ENCODE measurements around the gene CIC. TPM values are rescaled to one million over a fixed set of nuclear protein-coding genes. Genes with fewer than 3 reads are reported as not detected.

CIC gene
- total and polyA plus RNA-seq, 2 of the 13 experiments (the other 11 are each of a cell fraction or from before 2014, with no cell fraction given), result 5.9 to 8.0 TPM

- TF ChIP-seq AGO2 (optimal IDR thresholded peaks at IDR 0.05; ENCODE audit: low read depth, low read length), result no peak
- TF ChIP-seq, protein P1, sequence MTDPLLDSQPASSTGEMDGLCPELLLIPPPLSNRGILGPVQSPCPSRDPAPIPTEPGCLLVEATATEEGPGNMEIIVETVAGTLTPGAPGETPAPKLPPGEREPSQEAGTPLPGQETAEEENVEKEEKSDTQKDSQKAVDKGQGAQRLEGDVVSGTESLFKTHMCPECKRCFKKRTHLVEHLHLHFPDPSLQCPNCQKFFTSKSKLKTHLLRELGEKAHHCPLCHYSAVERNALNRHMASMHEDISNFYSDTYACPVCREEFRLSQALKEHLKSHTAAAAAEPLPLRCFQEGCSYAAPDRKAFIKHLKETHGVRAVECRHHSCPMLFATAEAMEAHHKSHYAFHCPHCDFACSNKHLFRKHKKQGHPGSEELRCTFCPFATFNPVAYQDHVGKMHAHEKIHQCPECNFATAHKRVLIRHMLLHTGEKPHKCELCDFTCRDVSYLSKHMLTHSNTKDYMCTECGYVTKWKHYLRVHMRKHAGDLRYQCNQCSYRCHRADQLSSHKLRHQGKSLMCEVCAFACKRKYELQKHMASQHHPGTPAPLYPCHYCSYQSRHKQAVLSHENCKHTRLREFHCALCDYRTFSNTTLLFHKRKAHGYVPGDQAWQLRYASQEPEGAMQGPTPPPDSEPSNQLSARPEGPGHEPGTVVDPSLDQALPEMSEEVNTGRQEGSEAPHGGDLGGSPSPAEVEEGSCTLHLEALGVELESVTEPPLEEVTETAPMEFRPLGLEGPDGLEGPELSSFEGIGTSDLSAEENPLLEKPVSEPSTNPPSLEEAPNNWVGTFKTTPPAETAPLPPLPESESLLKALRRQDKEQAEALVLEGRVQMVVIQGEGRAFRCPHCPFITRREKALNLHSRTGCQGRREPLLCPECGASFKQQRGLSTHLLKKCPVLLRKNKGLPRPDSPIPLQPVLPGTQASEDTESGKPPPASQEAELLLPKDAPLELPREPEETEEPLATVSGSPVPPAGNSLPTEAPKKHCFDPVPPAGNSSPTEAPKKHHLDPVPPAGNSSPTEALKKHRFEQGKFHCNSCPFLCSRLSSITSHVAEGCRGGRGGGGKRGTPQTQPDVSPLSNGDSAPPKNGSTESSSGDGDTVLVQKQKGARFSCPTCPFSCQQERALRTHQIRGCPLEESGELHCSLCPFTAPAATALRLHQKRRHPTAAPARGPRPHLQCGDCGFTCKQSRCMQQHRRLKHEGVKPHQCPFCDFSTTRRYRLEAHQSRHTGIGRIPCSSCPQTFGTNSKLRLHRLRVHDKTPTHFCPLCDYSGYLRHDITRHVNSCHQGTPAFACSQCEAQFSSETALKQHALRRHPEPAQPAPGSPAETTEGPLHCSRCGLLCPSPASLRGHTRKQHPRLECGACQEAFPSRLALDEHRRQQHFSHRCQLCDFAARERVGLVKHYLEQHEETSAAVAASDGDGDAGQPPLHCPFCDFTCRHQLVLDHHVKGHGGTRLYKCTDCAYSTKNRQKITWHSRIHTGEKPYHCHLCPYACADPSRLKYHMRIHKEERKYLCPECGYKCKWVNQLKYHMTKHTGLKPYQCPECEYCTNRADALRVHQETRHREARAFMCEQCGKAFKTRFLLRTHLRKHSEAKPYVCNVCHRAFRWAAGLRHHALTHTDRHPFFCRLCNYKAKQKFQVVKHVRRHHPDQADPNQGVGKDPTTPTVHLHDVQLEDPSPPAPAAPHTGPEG (CRISPR knock-in tag; IDR thresholded peaks at IDR 0.05), result no peak
- no peak for TF ChIP-seq DZIP1 (CRISPR knock-in tag; IDR thresholded peaks at IDR 0.05)
- no peak for TF ChIP-seq ZKSCAN8 (CRISPR knock-in tag; IDR thresholded peaks at IDR 0.05; ENCODE audit: borderline replicate concordance)
- TF ChIP-seq IRF2 (CRISPR knock-in tag; IDR thresholded peaks at IDR 0.05), result no peak
- TF ChIP-seq ERF (CRISPR knock-in tag; IDR thresholded peaks at IDR 0.05), result no peak
- TF ChIP-seq YEATS4 (CRISPR knock-in tag; IDR thresholded peaks at IDR 0.05; ENCODE audit: borderline replicate concordance), result no peak
- 0 out of 2 replicates have a peak, but pooled peaks have one; percentile 18 for TF ChIP-seq SP5 (CRISPR knock-in tag; IDR thresholded peaks at IDR 0.05; ENCODE audit: borderline replicate concordance, low read depth)
- TF ChIP-seq IRF1 (CRISPR knock-in tag; IDR thresholded peaks at IDR 0.05; ENCODE audit: low read depth), result no peak
- no peak for TF ChIP-seq KDM4B (CRISPR knock-in tag; IDR thresholded peaks at IDR 0.05)
- TF ChIP-seq GPN1 (CRISPR knock-in tag; IDR thresholded peaks at IDR 0.05; ENCODE audit: borderline replicate concordance), result no peak
- TF ChIP-seq HBP1 (CRISPR knock-in tag; IDR thresholded peaks at IDR 0.05; ENCODE audit: low read depth), result 0 out of 2 replicates have a peak, but pooled peaks have one; percentile 13
- no peak for TF ChIP-seq ZNF546 (CRISPR knock-in tag; conservative IDR thresholded peaks at IDR 0.05)
- TF ChIP-seq ZFP90 (CRISPR knock-in tag; IDR thresholded peaks at IDR 0.05; ENCODE audit: borderline replicate concordance), result no peak
- TF ChIP-seq RAD51 (IDR thresholded peaks at IDR 0.05; ENCODE audit: borderline replicate concordance), result no peak
- TF ChIP-seq CBX1 (IDR thresholded peaks at IDR 0.05; ENCODE audit: low read depth), result no peak
- TF ChIP-seq POLR2G (IDR thresholded peaks at IDR 0.05; ENCODE audit: low read depth, low read length), result 0 out of 2 replicates have a peak, but pooled peaks have one; percentile 44
- TF ChIP-seq SIX1 (CRISPR knock-in tag; IDR thresholded peaks at IDR 0.05; ENCODE audit: borderline replicate concordance), result no peak
- no peak for TF ChIP-seq PCBP1 (IDR thresholded peaks at IDR 0.05; ENCODE audit: borderline replicate concordance, low read depth, low read length)
These were observed 15.0 kb downstream of the CIC start (continued) for GRCh38 chr19:42284066-42284501.
